Stimulated activated memory B cell treated with anti-CD40 and anti-IgM and Interleukin-4, amounts not matched to agents 10 μg/mL and 1 μg/mL and 100 μg/mL, for 72 hours (primary cell): ENCODE data around the gene PDE4DIP.
"Not testable (repeated sequence)": the region's sequence is repeated elsewhere in the genome, so short reads cannot be mapped to it uniquely, and the experiment has no call there.

Experiments used
- ATAC-seq: fragments of 150-1000 bp; cut with Tn5 transposase; 2 replicates; pipeline ENCODE4 v1.10.0; 2021
- H3K27ac Mint-ChIP-seq: one replicate; pipeline ENCODE4 v1.8.0; 2022; ENCODE audit warnings: mild to moderate bottlenecking, mixed read lengths
- H3K27me3 Mint-ChIP-seq: one replicate; pipeline ENCODE4 v1.8.0; 2022; ENCODE audit warnings: mixed read lengths
- H3K36me3 Mint-ChIP-seq: one replicate; pipeline ENCODE4 v1.8.0; 2022; ENCODE audit warnings: mixed read lengths
- H3K4me1 Mint-ChIP-seq: one replicate; pipeline ENCODE4 v1.8.0; 2022; ENCODE audit warnings: mixed read lengths
- H3K4me3 Mint-ChIP-seq: one replicate; pipeline ENCODE4 v1.8.0; 2022; ENCODE audit warnings: mild to moderate bottlenecking, moderate library complexity, mixed read lengths
- H3K9me3 Mint-ChIP-seq: one replicate; pipeline ENCODE4 v1.8.0; 2022; ENCODE audit warnings: mixed read lengths

Gene PDE4DIP

GRCh38 chr1:148844220-148844619 lies at the start of gene PDE4DIP:
Gene PDE4DIP, plus strand, starts transcription at chr1:148844428. Its CDS starts 347 bp downstream, at chr1:148844775.
- peak within 1 kb of the TSS; percentile 70 for H3K4me3 Mint-ChIP-seq
- peak; percentile 93 for ATAC-seq
- not testable (repeated sequence) for H3K36me3 Mint-ChIP-seq, H3K27ac Mint-ChIP-seq, H3K4me1 Mint-ChIP-seq, H3K27me3 Mint-ChIP-seq, H3K9me3 Mint-ChIP-seq

- not testable (repeated sequence) for ATAC-seq, H3K36me3 Mint-ChIP-seq, H3K27me3 Mint-ChIP-seq
Observed at GRCh38 chr1:148808268-148808928, 35.8 kb upstream of the PDE4DIP start.

DNA sequence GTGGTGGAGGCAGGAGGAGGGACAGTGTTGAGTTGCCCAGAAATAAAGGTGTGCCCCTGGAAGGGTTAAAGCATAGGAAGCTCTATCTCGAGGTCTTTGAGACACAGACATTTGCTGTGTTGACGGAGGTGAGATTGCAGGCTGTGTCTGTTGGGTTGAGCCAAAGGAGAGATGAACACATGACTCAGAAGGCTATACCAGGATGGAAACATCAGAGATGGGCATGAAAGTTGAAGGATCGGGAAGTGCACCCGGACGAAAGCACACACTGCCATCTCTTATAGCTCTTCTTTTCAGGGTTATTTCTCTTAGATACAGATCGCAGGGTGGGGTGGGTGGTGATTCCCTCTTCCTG lies 35.3 kb upstream of the PDE4DIP start:
- not testable (repeated sequence) for H3K9me3 Mint-ChIP-seq, H3K4me3 Mint-ChIP-seq, H3K27ac Mint-ChIP-seq, H3K4me1 Mint-ChIP-seq, H3K36me3 Mint-ChIP-seq, H3K27me3 Mint-ChIP-seq, ATAC-seq

More at GRCh38 chr1:148808268-148808928, 35.8 kb upstream of the PDE4DIP start:
- H3K4me1 Mint-ChIP-seq, H3K27ac Mint-ChIP-seq, H3K4me3 Mint-ChIP-seq, H3K9me3 Mint-ChIP-seq: not testable (repeated sequence)

DNA sequence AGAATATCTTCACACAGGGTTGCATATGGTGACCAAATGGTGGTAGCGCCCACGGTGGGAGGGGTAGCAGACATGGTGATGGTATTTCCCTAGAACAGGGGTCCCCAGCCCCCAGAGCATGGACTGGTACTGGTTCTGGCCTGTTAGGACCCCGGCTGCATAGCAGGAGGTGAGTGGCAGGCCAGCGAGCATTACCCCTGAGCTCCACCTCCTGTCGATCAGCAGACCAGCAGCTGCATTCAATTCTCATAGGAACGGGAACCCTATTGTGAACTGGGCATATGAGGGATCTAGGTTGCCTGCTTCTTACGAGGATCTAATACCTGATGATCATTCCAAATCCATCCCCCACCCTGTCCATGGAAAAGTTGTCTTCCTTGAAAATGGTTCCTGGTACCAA lies 22.0 kb upstream of the PDE4DIP start:
- not testable (repeated sequence) for H3K4me3 Mint-ChIP-seq, H3K9me3 Mint-ChIP-seq, H3K4me1 Mint-ChIP-seq, H3K27ac Mint-ChIP-seq, ATAC-seq, H3K27me3 Mint-ChIP-seq, H3K36me3 Mint-ChIP-seq

GRCh38 chr1:148823822-148824221 lies 20.4 kb upstream of the PDE4DIP start:
- not testable (repeated sequence) for H3K4me1 Mint-ChIP-seq, ATAC-seq, H3K36me3 Mint-ChIP-seq, H3K9me3 Mint-ChIP-seq, H3K27me3 Mint-ChIP-seq, H3K4me3 Mint-ChIP-seq, H3K27ac Mint-ChIP-seq

- not testable (repeated sequence) for H3K4me3 Mint-ChIP-seq, H3K4me1 Mint-ChIP-seq, H3K9me3 Mint-ChIP-seq, H3K27ac Mint-ChIP-seq, H3K27me3 Mint-ChIP-seq, H3K36me3 Mint-ChIP-seq
- peak; percentile 75 for ATAC-seq
Observed at GRCh38 chr1:148825029-148825428, 19.2 kb upstream of the PDE4DIP start.

GRCh38 chr1:148828531-148828930 lies 15.7 kb upstream of the PDE4DIP start:
- not testable (repeated sequence) for H3K27ac Mint-ChIP-seq, H3K36me3 Mint-ChIP-seq, H3K27me3 Mint-ChIP-seq, H3K4me1 Mint-ChIP-seq, H3K9me3 Mint-ChIP-seq, H3K4me3 Mint-ChIP-seq, ATAC-seq

DNA sequence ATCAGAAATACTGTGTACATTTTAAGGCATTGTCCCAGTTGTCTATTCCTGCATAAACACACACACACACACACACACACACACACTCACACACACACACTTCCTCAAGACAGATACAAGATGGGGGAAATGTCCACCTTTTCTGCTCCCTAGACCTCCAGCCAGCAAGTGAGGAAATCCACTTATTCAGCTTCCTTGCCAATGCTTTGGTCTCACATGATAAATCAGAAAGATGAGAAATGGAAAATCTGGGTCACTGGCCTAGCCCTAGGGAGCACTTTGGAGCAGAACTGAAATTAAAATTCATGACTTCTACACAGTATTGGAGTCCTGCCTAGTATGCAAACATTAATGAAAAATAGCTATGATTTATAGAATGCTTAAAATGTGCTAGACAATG lies 15.3 kb upstream of the PDE4DIP start:
- not testable (repeated sequence) for ATAC-seq, H3K27ac Mint-ChIP-seq, H3K4me3 Mint-ChIP-seq, H3K9me3 Mint-ChIP-seq, H3K4me1 Mint-ChIP-seq, H3K36me3 Mint-ChIP-seq, H3K27me3 Mint-ChIP-seq

DNA sequence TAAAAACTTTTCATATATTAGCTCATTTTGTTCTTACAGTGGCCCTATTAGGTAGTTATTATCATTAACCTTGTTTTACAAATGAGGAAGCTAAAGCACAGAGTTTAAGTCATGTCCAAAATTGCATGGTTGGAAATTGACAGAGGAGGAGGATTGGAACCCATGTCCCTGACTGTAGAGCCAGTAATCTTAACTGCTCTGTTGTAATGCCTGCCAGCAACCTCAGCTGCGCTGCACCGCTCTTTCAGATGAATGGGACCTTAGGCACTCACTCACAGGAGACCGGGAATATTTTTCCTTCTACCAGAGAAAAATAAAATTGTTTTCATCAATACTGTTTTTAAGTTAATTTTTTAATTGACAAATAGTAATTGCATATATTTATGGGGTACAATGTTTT lies 14.9 kb upstream of the PDE4DIP start:
- H3K9me3 Mint-ChIP-seq, ATAC-seq, H3K27me3 Mint-ChIP-seq, H3K27ac Mint-ChIP-seq, H3K4me1 Mint-ChIP-seq, H3K36me3 Mint-ChIP-seq, H3K4me3 Mint-ChIP-seq: not testable (repeated sequence)

- H3K4me1 Mint-ChIP-seq, ATAC-seq, H3K27ac Mint-ChIP-seq, H3K4me3 Mint-ChIP-seq, H3K9me3 Mint-ChIP-seq, H3K27me3 Mint-ChIP-seq, H3K36me3 Mint-ChIP-seq: not testable (repeated sequence)
Observed at GRCh38 chr1:148841262-148841661, 3.0 kb upstream of the PDE4DIP start.

DNA sequence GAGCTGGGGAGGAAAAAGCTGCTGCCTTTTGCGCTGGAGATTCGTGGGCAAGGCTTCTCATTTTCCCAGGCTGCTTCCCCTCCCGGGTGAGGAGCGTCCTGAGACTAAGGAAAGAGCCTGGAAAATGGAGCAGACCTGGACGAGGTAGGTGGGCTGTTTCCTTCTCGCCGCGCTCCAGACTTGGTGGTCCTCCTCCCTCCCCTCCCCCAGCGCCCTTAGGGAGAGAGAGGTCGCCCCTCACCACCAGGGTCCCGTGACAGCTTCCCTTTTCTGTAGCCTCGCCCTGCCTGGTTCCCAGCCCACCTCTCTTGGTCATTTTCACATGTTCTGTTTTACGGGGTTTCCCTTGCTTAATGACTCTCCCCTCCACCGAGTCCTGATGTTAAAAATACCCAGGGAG lies 423 bp downstream of the PDE4DIP start:
- peak; percentile 55 for ATAC-seq
- not testable (repeated sequence) for H3K4me3 Mint-ChIP-seq, H3K27me3 Mint-ChIP-seq, H3K4me1 Mint-ChIP-seq, H3K27ac Mint-ChIP-seq, H3K36me3 Mint-ChIP-seq, H3K9me3 Mint-ChIP-seq

- not testable (repeated sequence) for H3K9me3 Mint-ChIP-seq, H3K4me1 Mint-ChIP-seq, H3K4me3 Mint-ChIP-seq, H3K36me3 Mint-ChIP-seq, ATAC-seq, H3K27me3 Mint-ChIP-seq, H3K27ac Mint-ChIP-seq
Observed at GRCh38 chr1:148845068-148845467, 840 bp downstream of the PDE4DIP start.

GRCh38 chr1:148850347-148850746 lies 6.1 kb downstream of the PDE4DIP start:
- ATAC-seq, H3K9me3 Mint-ChIP-seq, H3K36me3 Mint-ChIP-seq, H3K4me3 Mint-ChIP-seq, H3K4me1 Mint-ChIP-seq, H3K27me3 Mint-ChIP-seq, H3K27ac Mint-ChIP-seq: not testable (repeated sequence)

- not testable (repeated sequence) for H3K36me3 Mint-ChIP-seq, H3K4me3 Mint-ChIP-seq, H3K4me1 Mint-ChIP-seq, ATAC-seq, H3K27me3 Mint-ChIP-seq, H3K9me3 Mint-ChIP-seq, H3K27ac Mint-ChIP-seq
Observed at GRCh38 chr1:148850840-148851239, 6.6 kb downstream of the PDE4DIP start.

GRCh38 chr1:148851684-148852083 lies 7.5 kb downstream of the PDE4DIP start:
- H3K4me1 Mint-ChIP-seq, ATAC-seq, H3K9me3 Mint-ChIP-seq, H3K36me3 Mint-ChIP-seq, H3K27me3 Mint-ChIP-seq, H3K4me3 Mint-ChIP-seq, H3K27ac Mint-ChIP-seq: not testable (repeated sequence)

- H3K4me1 Mint-ChIP-seq, H3K27ac Mint-ChIP-seq, ATAC-seq, H3K4me3 Mint-ChIP-seq, H3K27me3 Mint-ChIP-seq, H3K9me3 Mint-ChIP-seq, H3K36me3 Mint-ChIP-seq: not testable (repeated sequence)
Observed at GRCh38 chr1:148853363-148853762, 9.1 kb downstream of the PDE4DIP start.

DNA sequence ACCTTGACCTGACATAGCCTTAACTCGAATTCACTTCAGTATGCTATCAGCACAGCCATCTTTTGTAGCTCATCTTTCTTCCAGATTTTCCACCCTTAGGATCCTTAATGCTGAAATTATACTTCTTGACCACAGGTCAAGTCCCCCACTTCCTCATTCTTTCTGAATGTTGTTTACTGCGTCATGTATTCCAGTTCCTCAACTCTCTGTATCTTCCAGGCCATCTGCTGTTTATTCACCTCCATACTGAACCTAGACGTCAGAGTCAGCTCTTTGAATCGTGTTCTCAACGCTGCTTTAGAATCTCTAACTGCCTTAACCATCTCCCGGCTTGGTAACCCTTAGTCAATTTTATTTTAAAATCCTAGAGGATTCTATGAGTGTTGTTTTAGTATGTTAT lies 9.8 kb downstream of the PDE4DIP start:
- H3K27me3 Mint-ChIP-seq, H3K9me3 Mint-ChIP-seq, H3K4me3 Mint-ChIP-seq, H3K36me3 Mint-ChIP-seq, H3K4me1 Mint-ChIP-seq, H3K27ac Mint-ChIP-seq: not testable (repeated sequence)
- peak; percentile 67 for ATAC-seq
